HG02973 (cell line): ENCODE data around the gene PLXNA4.

ENCODE experiments used
- ATAC-seq: cut with Tn5 transposase; IDR thresholded peaks from one replicate; pipeline ENCODE4 v1.9.1; 2021; ENCODE audit warnings: moderate library complexity; ENCODE audit not compliant: unreplicated experiment

PLXNA4 gene

GRCh38 chr7:132133501-132133900, 442.8 kb downstream of the PLXNA4 start:
- ATAC-seq, result no peak

- ATAC-seq, result no peak
Observed at GRCh38 chr7:132131196-132131595, 445.1 kb downstream of the PLXNA4 start.

GRCh38 chr7:132130497-132130896, 445.8 kb downstream of the PLXNA4 start:
- no peak for ATAC-seq

- no peak for ATAC-seq
Observed at GRCh38 chr7:132125872-132126595, 450.2 kb downstream of the PLXNA4 start.

GRCh38 chr7:132125096-132125495, 451.2 kb downstream of the PLXNA4 start:
- no peak for ATAC-seq

GRCh38 chr7:132124575-132124974, 451.7 kb downstream of the PLXNA4 start:
- no peak for ATAC-seq

GRCh38 chr7:132123773-132124172, 452.5 kb downstream of the PLXNA4 start:
- no peak for ATAC-seq

- ATAC-seq, result no peak
Observed at GRCh38 chr7:132122901-132123300, 453.4 kb downstream of the PLXNA4 start.

- ATAC-seq, result no peak
Observed at GRCh38 chr7:132121987-132122386, 454.3 kb downstream of the PLXNA4 start.

- no peak for ATAC-seq
Observed at GRCh38 chr7:132118641-132119040, 457.6 kb downstream of the PLXNA4 start.

- ATAC-seq, result no peak
Observed at GRCh38 chr7:132117636-132118035, 458.6 kb downstream of the PLXNA4 start.

GRCh38 chr7:132117181-132117580, 459.1 kb downstream of the PLXNA4 start:
- ATAC-seq, result no peak

GRCh38 chr7:132116369-132116768, 459.9 kb downstream of the PLXNA4 start:
- no peak for ATAC-seq

GRCh38 chr7:132115758-132116157, 460.5 kb downstream of the PLXNA4 start:
- no peak for ATAC-seq

- ATAC-seq, result no peak
Observed at GRCh38 chr7:132115028-132115427, 461.2 kb downstream of the PLXNA4 start.

GRCh38 chr7:132114411-132114810, 461.9 kb downstream of the PLXNA4 start:
- ATAC-seq, result no peak

GRCh38 chr7:132113536-132114371, 462.5 kb downstream of the PLXNA4 start:
- ATAC-seq, result no peak

- ATAC-seq, result no peak
Observed at GRCh38 chr7:132112657-132113056, 463.6 kb downstream of the PLXNA4 start.

GRCh38 chr7:132112106-132112505, 464.2 kb downstream of the PLXNA4 start:
- no peak for ATAC-seq

GRCh38 chr7:132110692-132111091, 465.6 kb downstream of the PLXNA4 start:
- ATAC-seq, result no peak

GRCh38 chr7:132109769-132110168, 466.5 kb downstream of the PLXNA4 start:
- ATAC-seq, result no peak

- no peak for ATAC-seq
Observed at GRCh38 chr7:132108563-132108962, 467.7 kb downstream of the PLXNA4 start.
